Measurements from ENCODE around the gene LMF1. TPM values are rescaled to one million over a fixed set of nuclear protein-coding genes. Genes with fewer than 3 reads are reported as not detected.

The LMF1 gene
- total and polyA plus RNA-seq, 2 of the 8 experiments (the other 6 are each of a cell fraction or from before 2014, with no cell fraction given), result 3.5 to 9.1 TPM

GRCh38 chr16:977081-977701 lies 6.4 kb upstream of the LMF1 start:
- Histone ChIP-seq H4K5ac (ENCODE audit: insufficient read length, low read depth, low read length) (no peak overlapping the region), H3K18ac (ENCODE audit: extremely low read depth, low read length) (no peak overlapping the region), H4K8ac (ENCODE audit: extremely low read depth, insufficient read depth, low read length) (no peak overlapping the region), H3K27ac (ENCODE audit: low read depth, low read length) (no peak overlapping the region), H4K20me1 (replicated peaks in 1 of 2; ENCODE audit: control insufficient read depth in 1 of 2, insufficient read depth in 2 of 2, low read length in 2 of 2) (peaks cover 0 to 7% of the 10 kb centered on the region in 2 experiments), H3K79me1 (ENCODE audit: low read depth, low read length) (no peaks in the 10 kb centered on the region), H3K4me1 (replicated peaks in 1 of 4; ENCODE audit: control insufficient read depth in 3 of 4, insufficient read depth in 4 of 4, low read length in 3 of 4) (peaks cover 0 to 11% (median 2%) of the 10 kb centered on the region in 4 experiments; a peak in 5 of 7 replicates), H3K4ac (replicated peaks; ENCODE audit: insufficient read length, low read depth, low read length) (no peak overlapping the region), H3K4me3 (ENCODE audit: extremely low read depth in 1 of 4, insufficient read depth in 2 of 4, low read depth in 3 of 4, low read length in 4 of 4) (no peak overlapping the region), H2AFZ (ENCODE audit: low read length) (no peak overlapping the region), H3K23ac (ENCODE audit: insufficient read length) (no peak overlapping the region), H3K14ac (ENCODE audit: insufficient read length) (no peak overlapping the region), H3K27me3 (replicated peaks in 1 of 4; ENCODE audit: control insufficient read depth in 3 of 4, extremely low read depth in 1 of 4, insufficient read depth in 3 of 4, low read length in 3 of 4) (peaks cover 20 to 41% (median 29%) of the 10 kb centered on the region in 4 experiments), H2BK12ac (ENCODE audit: low read depth, low read length) (no peak overlapping the region), H2BK5ac (ENCODE audit: low read depth, low read length) (no peak overlapping the region), H3K9ac (replicated peaks in 1 of 4; ENCODE audit: extremely low read depth in 1 of 4, low read depth in 3 of 4, low read length in 3 of 4) (no peak overlapping the region), H2BK120ac (replicated peaks; ENCODE audit: low read depth, low read length) (no peak overlapping the region), H3K9me3 (ENCODE audit: insufficient read depth in 2 of 2, low read depth in 1 of 2, low read length in 1 of 2) (no peaks in the 10 kb centered on the region), H3K23me2 (ENCODE audit: low read depth, low read length) (peaks cover 10% of the 10 kb centered on the region; the same call in 1 of the 2 replicates), H2AK5ac (ENCODE audit: low read depth, low read length) (no peak overlapping the region), H4K91ac (replicated peaks; ENCODE audit: insufficient read length, low read length) (no peak overlapping the region), H3K4me2 (ENCODE audit: insufficient read depth in 1 of 2, low read depth in 2 of 2, low read length in 2 of 2) (no peak overlapping the region), H3K36me3 (ENCODE audit: control insufficient read depth in 2 of 4, insufficient read depth in 4 of 4, low read length in 3 of 4) (no peaks in the 10 kb centered on the region; a peak in 1 of 8 replicates), H3K56ac (replicated peaks; ENCODE audit: insufficient read length, low read depth, low read length) (no peak overlapping the region), H2BK15ac (ENCODE audit: low read length) (no peak overlapping the region), H2BK20ac (ENCODE audit: low read length) (no peak overlapping the region), H3K79me2 (ENCODE audit: control insufficient read depth in 1 of 2, insufficient read depth in 2 of 2, low read length in 2 of 2) (no peaks in the 10 kb centered on the region)
- 81% methylated on average over 25 of the region's 28 CpGs; no CpG with 5 or more reads in 1 of the 2 experiments for WGBS, 2 experiments (ENCODE audit: extremely low coverage in 1 of 2, insufficient coverage in 1 of 2, insufficient read length in 1 of 2, insufficient replicate concordance in 2 of 2, low coverage in 1 of 2, low lambda C conversion rate in 2 of 2, missing lambda C conversion rate in 1 of 2)
- CTCF ChIA-PET (ENCODE audit: partially characterized antibody), result no interaction called here
- no peak for DNase-seq (ENCODE audit: low read depth in 1 of 2, low spot score in 2 of 2)
- POLR2A ChIA-PET (ENCODE audit: partially characterized antibody), result no interaction called here
- no peak for FAIRE-seq
- TF ChIP-seq MAX (IDR thresholded peaks at IDR 0.05), result no peak
- TF ChIP-seq KDM4A (IDR thresholded peaks at IDR 0.05; ENCODE audit: low read depth, low read length, severe bottlenecking), result no peak
- TF ChIP-seq CBX8 (IDR thresholded peaks at IDR 0.05; ENCODE audit: borderline replicate concordance, low read depth, low read length), result no peak
- TF ChIP-seq ZNF274 (IDR thresholded peaks at IDR 0.05; ENCODE audit: borderline replicate concordance, extremely low read depth, low read length), result no peak
- TF ChIP-seq KDM5A (IDR thresholded peaks at IDR 0.05; ENCODE audit: low read length), result no peak
- no peak for TF ChIP-seq SIN3A (conservative IDR thresholded peaks at IDR 0.05 in 1 of 2, IDR thresholded peaks at IDR 0.05 in 1 of 2; ENCODE audit: low read depth in 1 of 2, low read length in 2 of 2)
- no peak for TF ChIP-seq BACH1 (IDR thresholded peaks at IDR 0.05; ENCODE audit: low read length)
- TF ChIP-seq RFX5 (IDR thresholded peaks at IDR 0.05; ENCODE audit: borderline replicate concordance, low read depth, low read length), result no peak
- TF ChIP-seq HDAC2 (IDR thresholded peaks at IDR 0.05; ENCODE audit: borderline replicate concordance in 1 of 2, low read depth in 2 of 2, low read length in 2 of 2), result no peak
- TF ChIP-seq CTCF (IDR thresholded peaks at IDR 0.05; ENCODE audit: control extremely low read depth in 1 of 3, insufficient read depth in 1 of 3, low read depth in 1 of 3, low read length in 3 of 3), result no peak

Measured in H1 (cell line).